ENCODE data around the gene NACC2.

DNA sequence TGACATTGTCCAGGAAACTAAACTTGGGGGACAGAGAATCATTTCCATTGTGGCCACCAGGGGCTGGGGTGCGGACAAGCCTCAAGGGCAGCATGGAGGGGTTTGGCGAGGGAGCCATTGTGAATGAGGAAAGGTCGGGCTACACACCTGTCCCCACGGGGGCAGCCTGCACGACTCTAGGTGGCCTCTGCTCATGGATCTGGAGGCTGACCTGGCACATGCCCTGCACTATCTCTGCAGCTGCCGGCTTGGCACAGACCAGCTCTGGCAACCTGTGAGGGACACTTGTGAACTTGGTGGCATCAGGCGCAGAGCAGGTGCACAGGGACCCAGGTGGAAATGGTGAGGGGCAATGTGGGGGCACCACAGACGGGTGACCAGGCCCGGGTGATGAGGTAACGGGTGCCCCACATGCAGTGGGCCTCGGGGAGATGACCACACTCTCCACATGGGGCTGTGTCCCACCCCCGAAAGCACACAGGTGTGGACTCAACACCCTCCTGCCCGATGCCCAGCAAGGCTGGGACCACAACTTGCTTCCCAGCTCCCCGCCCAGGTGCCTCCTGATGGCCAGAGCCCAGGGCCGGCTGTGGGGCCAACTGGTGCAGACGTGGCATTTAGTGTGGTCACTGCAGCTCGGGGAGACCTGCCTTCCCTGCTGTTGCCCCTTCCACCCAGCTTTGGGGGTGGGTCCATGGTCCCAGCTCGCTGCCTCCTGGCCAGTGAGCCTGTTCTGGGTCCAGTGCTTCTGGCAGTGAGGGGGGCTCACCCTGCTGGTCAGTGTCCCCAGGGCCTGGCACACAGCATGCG lies 73.0 kb downstream of the NACC2 start:
- TF ChIP-seq, protein P1, sequence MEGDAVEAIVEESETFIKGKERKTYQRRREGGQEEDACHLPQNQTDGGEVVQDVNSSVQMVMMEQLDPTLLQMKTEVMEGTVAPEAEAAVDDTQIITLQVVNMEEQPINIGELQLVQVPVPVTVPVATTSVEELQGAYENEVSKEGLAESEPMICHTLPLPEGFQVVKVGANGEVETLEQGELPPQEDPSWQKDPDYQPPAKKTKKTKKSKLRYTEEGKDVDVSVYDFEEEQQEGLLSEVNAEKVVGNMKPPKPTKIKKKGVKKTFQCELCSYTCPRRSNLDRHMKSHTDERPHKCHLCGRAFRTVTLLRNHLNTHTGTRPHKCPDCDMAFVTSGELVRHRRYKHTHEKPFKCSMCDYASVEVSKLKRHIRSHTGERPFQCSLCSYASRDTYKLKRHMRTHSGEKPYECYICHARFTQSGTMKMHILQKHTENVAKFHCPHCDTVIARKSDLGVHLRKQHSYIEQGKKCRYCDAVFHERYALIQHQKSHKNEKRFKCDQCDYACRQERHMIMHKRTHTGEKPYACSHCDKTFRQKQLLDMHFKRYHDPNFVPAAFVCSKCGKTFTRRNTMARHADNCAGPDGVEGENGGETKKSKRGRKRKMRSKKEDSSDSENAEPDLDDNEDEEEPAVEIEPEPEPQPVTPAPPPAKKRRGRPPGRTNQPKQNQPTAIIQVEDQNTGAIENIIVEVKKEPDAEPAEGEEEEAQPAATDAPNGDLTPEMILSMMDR (IDR thresholded peaks at IDR 0.05): no peak
- TF ChIP-seq POLR2AphosphoS5 (IDR thresholded peaks at IDR 0.05; ENCODE audit: low read depth, low read length) (0 out of 2 replicates have a peak, but pooled peaks have one; percentile 18), SIN3A (IDR thresholded peaks at IDR 0.05; ENCODE audit: borderline replicate concordance, insufficient read depth, low read depth, low read length) (no peak), TCF7L2 (IDR thresholded peaks at IDR 0.05; ENCODE audit: low read depth, low read length) (no peak), REST (IDR thresholded peaks at IDR 0.05; ENCODE audit: insufficient read depth in 1 of 2, low read depth in 2 of 2, low read length in 1 of 2) (no peak)
